Mesothelial cell of epicardium (in vitro differentiated cells): ENCODE measurements around the gene YWHAG. TPM values are rescaled to one million over a fixed set of nuclear protein-coding genes. Genes with fewer than 3 reads are reported as not detected.
"Not testable (repeated sequence)": the region's sequence is repeated elsewhere in the genome, so short reads cannot be mapped to it uniquely, and the experiment has no call there.

Source experiments
- DNase-seq, 2 experiments: peaks; one replicate each; pipeline ENCODE4 v3.0.0; 2021; ENCODE audit warnings: low spot score in 2 of 2; ENCODE audit not compliant: unreplicated experiment in 2 of 2
- H3K27ac Mint-ChIP-seq: 2 replicates; pipeline ENCODE4 v1.8.0; 2021; ENCODE audit warnings: mixed read lengths
- H3K27me3 Mint-ChIP-seq: 2 replicates; pipeline ENCODE4 v1.8.0; 2021; ENCODE audit warnings: low read depth, mixed read lengths
- H3K36me3 Mint-ChIP-seq: 2 replicates; pipeline ENCODE4 v1.8.0; 2021; ENCODE audit warnings: mixed read lengths
- H3K4me1 Mint-ChIP-seq: 2 replicates; pipeline ENCODE4 v1.8.0; 2021; ENCODE audit warnings: mixed read lengths
- H3K4me3 Mint-ChIP-seq: 2 replicates; pipeline ENCODE4 v1.8.0; 2021; ENCODE audit warnings: mild to moderate bottlenecking, moderate library complexity, mixed read lengths
- H3K9me3 Mint-ChIP-seq: 2 replicates; pipeline ENCODE4 v1.8.0; 2021; ENCODE audit warnings: mixed read lengths
- CTCF ChIP-seq: fragments of 200-600 bp; sonication (generic); IDR thresholded peaks from one replicate; pipeline ENCODE4 v1.5.0; 2021; ENCODE audit warnings: antibody characterized with exemption; ENCODE audit not compliant: unreplicated experiment
- total RNA-seq: library from RNA; stranded (reverse); gene quantifications from 3 replicates; pipeline ENCODE4 v1.2.1, GENCODE V29; 2021

YWHAG gene
- total RNA-seq, 1 donor from 2014 or later, result 145 TPM

DNA sequence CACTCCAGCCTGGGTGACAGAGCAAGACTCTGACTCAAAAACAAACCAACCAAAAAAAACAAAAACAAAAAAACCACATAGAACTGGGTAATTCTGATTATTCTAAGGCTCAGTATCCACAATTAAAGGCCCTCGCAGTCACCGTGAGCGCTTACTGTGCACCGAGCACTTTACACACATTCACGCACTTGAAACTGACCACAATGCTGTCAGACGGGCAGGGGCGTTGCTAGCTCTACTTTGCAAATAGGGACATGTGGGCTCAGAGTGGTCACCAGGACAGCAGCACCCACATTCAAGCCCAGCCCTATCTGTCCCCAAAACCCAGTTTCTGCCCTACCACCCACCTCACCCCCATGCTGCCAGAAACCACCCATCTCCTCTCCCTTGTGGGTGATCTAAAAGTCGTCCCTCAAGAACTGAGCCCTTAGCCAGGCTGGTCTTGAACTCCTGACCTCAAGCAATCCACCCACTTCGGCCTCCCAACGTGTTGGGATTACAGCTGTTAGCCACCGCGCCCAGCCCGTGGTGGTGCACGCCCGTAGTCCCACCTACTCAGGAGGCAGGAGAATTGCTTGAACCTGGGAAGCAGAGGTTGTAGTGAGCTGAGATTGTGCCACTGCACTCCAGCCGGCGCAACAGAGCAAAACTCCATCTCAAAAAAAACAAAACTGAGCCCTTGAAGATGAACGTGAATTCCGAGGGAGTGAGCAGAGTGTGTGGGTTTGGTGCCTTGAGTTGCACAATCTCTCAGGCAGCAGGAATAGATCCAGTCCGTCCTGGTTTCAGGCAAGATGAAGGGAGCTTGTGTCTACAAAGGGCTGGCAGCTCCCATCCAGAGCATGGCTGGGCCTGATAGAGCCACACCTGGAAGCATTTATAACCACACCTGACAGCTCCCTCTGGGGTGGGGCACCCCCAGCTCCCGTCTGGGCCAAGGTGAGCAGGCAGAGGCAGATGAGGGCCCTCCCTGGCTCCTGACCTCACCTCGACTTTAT, 61.7 kb downstream of the YWHAG start:
- no peaks in the 10 kb centered on the region for H3K36me3 Mint-ChIP-seq
- peak overlapping the region; percentile 88 for H3K27ac Mint-ChIP-seq
- peaks cover 30% of the 10 kb centered on the region for H3K4me1 Mint-ChIP-seq
- TF ChIP-seq CTCF, result no peak
- no peak for DNase-seq
- H3K4me3 Mint-ChIP-seq, result no peak overlapping the region
- H3K27me3 Mint-ChIP-seq, result no peaks in the 10 kb centered on the region
- H3K9me3 Mint-ChIP-seq, result no peaks in the 10 kb centered on the region

DNA sequence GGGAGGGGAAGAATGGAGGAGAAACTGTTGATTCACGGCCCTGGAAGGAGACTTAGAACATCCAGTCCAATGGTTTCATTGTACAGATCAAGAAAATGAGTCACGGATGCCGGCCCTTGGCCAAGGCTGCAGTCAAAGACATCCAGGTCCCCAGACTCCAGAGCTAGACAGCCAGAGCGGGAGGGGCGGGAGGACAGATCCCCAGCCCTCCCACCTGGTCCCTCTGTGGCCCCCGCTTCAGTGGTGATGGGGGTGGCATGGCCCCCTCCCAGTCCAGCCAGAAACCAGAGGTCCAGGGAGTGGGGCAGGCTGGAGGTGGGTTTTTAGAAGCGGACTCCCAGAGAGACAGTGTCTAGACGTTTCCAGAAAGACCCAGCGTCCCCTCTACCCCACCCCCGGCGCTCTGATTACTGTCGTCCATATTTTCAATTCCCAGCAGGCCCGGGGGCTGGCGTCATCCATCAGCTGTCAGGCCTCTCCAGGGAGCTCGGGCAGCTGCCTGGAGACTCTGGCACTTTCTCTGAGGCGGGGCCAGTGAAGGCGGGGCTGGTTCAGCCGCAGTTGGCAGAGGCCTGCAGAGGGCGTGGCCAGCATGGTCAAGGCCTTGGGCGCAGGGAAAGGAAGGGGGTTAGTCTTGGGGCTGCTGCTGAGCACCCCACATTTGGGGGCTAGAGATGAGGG, 64.3 kb downstream of the YWHAG start:
- peak overlapping the region; percentile 31 for H3K4me3 Mint-ChIP-seq
- no peaks in the 10 kb centered on the region for H3K36me3 Mint-ChIP-seq
- peak overlapping the region; percentile 92 for H3K27ac Mint-ChIP-seq
- no peak for TF ChIP-seq CTCF
- DNase-seq, result peak; percentile 61 to 83
- peaks cover 48% of the 10 kb centered on the region for H3K4me1 Mint-ChIP-seq
- no peaks in the 10 kb centered on the region for H3K27me3 Mint-ChIP-seq
- H3K9me3 Mint-ChIP-seq, result no peaks in the 10 kb centered on the region

DNA sequence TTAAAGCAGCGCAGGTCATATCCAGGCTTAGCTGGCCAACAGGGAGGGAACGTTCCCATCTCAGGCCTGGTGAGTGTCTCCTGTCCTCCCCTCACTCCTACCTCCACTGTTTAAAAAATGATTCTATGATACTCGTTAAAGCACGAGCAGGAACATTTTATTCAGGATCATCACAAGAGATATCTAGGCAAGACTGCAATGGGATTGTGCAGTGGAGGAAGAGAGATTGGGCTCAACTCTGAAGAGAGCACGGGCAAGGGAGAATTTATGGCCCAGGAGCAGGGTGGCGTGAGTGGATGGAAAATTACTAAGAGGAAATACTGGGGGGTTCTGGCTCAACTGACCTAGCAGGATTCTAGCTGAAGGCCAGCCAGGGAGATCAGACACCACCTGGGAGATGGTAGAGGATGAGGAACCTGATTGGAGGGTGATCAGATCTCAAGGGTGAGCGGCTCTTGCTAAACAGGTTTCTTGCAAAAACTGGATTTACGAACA, 65.3 kb downstream of the YWHAG start:
- Mint-ChIP-seq H3K9me3 (no peaks in the 10 kb centered on the region), H3K4me1 (peaks cover 50% of the 10 kb centered on the region), H3K4me3 (no peak overlapping the region), H3K36me3 (no peaks in the 10 kb centered on the region), H3K27me3 (no peaks in the 10 kb centered on the region), H3K27ac (peak overlapping the region; percentile 92)
- no peak for DNase-seq
- no peak for TF ChIP-seq CTCF

DNA sequence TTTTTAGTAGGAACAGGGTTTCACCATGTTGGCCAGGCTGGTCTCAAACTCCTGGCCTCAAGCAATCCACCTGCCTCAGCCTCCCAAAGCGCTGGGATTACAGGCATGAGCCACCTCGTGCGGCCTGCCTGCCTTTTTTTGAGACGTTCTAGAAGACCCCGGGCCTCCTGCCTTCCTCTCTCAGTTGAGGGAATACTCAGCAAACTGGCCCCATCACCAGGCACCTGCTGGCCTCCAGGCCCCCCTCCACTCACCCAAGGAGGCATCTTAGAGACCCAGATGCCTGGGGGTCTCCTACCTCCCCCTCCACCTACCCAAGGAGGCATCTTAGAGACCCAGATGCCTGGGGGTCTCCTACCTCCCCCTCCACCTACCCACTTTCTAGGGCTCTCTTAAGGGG, 65.9 kb downstream of the YWHAG start:
- H3K4me3 Mint-ChIP-seq, DNase-seq, H3K27me3 Mint-ChIP-seq, H3K9me3 Mint-ChIP-seq, H3K36me3 Mint-ChIP-seq: not testable (repeated sequence)
- H3K27ac Mint-ChIP-seq, result peak overlapping the region; percentile 92
- H3K4me1 Mint-ChIP-seq, result peaks cover 50% of the 10 kb centered on the region

DNA sequence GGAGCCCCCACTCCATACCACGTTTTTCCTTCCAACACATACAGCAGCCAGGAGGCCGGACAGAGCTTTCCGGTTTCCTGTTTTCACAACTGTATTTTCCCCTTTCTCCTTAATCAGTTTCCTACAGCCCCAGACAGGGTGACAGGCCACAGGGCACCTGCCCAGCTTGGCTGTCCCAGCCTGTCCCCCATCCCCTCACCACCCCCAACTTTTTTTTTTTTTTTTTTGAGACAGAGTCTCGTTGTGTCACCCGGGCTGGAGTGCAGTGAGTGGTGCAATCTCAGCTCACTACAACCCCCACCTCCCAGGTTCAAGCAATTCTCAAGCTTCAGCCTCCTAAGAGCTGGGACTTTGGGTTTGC, 66.6 kb downstream of the YWHAG start:
- Mint-ChIP-seq H3K4me1 (peaks cover 47% of the 10 kb centered on the region), H3K27ac (peak overlapping the region; percentile 98), H3K27me3 (no peaks in the 10 kb centered on the region), H3K9me3 (no peaks in the 10 kb centered on the region), H3K4me3 (peak overlapping the region; percentile 48), H3K36me3 (no peaks in the 10 kb centered on the region)
- no peak for DNase-seq
- TF ChIP-seq CTCF, result no peak
